HG02571 (cell line): ENCODE results near the gene ARHGAP42.
"Not testable (repeated sequence)": the region's sequence is repeated elsewhere in the genome, so short reads cannot be mapped to it uniquely, and the experiment has no call there.

Experiments used
- ATAC-seq: cut with Tn5 transposase; IDR thresholded peaks from one replicate; pipeline ENCODE4 v1.9.1; 2021; ENCODE audit warnings: mild to moderate bottlenecking, moderate library complexity; ENCODE audit not compliant: unreplicated experiment

ARHGAP42 gene

DNA sequence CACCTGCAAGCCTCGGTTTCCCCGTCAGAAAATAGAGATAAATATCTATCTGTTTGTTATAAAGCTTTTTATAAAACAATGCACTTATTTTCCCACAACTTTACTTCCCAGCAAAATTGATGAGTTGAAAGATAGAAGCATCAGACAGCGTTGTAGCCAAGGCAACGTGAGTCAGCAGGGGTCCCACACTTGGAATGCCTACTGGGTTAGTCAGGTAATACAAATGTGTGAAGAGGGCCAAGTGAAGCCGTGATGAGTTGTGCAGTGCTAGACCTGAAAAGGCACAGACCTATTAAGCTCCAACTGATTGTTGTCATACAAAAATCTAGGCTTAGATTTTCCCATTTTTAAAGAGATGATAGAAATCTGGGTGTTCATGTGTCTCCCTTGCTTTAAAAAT is 323.8 kb downstream of the ARHGAP42 start:
- ATAC-seq: no peak

DNA sequence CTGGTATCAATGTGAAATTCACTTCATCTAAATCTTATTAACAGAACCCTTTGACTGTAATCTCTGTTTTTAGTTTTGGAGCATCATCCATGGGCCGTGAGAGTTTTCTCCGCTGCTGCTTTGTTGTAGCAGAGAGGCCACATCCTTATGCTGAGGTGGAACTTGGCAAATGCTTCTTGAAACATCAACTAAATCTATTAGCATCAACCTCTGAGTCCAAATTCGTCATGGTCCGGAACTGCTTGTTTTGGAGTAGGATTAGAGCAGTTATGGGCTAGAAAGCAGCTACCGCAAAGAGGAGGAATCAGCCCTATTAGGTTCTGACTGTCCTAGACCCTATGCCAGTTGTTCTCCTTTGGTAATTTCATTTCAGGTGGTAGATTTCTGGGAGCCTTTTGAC is 324.8 kb downstream of the ARHGAP42 start:
- no peak for ATAC-seq

DNA sequence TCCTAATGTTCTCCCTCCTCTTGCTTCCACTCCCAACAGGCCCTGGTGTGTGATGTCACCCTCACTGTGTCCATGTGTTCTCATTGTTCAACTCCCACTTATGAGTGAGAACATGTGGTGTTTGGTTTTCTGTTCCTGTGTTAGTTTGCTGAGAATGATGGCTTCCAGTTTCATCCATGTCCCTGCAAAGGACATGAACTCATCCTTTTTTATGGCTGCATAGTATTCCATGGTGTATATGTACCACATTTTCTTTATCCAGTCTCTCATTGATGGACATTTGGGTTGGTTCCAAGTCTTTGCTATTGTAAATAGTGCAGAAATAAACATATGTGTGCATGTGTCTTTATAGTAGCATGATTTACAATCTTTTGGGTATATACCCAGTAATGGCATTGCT is 326.6 kb downstream of the ARHGAP42 start:
- not testable (repeated sequence) for ATAC-seq

DNA sequence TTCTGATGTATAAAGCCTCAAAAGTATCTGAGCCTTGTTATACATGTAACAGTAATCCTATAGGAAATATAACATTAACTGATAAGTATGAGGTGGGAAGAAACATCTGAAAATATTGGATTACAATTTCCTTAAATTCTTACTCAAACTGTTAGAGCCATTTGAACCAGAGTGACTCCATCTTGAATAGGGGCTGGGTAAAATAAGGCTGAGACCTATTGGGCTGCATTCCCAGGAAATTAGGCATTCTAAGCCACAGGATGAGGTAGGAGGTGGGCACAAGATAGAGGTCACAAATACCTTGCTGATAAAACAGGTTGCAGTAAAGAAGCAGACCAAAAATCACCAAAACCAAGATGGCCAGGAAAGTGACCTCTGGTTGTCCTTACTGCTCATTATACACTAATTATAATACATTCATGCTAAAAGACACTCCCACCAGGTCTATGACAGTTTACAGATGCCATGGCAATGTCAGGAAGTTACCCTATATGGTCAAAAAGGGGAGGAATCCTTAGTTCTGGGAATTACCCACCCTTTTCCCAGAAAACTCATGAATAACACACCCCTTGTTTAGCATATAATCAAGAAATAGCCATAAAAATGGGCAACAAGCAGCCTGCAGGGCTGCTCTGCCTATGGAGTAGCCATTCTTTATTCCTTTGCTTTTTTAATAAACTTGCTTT is 327.7 kb downstream of the ARHGAP42 start:
- ATAC-seq: no peak

DNA sequence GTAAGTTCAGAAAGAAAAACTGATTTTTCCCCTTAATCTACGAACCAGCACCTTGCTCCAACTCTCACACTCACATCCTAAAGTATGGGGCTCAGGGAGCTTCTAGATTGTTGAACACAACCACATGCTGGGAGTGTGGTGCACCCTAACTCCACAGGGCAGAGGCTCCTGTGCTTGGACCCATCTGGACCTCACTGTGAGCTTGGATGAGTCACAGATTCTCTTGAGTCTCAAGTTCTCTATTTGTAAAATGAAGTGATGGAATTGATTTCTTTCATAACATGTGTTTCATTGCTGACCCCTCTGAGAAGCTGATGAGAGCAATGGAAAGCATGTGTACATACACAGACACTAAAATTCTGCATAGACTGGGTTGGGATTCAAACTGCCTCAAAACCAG is 332.8 kb downstream of the ARHGAP42 start:
- ATAC-seq: no peak

DNA sequence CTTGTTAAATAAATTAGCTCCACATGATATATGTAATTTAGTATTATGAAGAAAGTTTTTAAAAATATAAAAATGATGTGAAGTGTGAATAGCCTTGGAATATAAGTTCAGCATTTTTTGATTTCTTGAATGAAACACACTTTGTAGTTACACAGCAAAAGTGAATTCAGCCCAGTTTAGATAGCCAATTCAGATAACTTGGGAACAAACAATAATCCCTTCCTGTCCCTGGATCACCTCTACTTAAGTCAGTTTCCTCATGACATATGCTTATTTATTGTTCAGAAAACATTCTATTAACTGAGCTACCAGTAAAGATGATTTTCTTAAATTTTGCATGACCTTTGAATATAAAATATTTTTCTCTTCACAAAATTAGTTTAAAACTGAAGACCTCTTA is 335.2 kb downstream of the ARHGAP42 start:
- no peak for ATAC-seq

DNA sequence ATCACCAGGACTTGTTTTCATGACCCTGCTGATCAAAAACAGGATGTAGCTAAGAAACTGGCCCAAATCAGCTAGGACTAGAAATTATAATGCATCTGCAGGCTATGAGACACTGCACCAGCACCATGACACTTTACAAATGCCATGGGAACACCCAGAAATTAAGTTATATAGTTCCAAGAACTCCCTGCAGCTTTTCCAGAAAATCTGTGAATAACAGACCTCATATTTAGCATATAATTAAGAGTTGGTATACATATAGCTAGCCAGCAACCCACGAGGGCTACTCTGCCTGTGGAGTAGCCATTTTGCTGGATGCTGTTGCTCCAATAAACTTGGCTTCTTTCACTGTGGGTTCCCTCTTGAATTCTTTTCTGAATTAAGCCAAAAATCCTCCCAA is 341.6 kb downstream of the ARHGAP42 start:
- ATAC-seq: no peak

DNA sequence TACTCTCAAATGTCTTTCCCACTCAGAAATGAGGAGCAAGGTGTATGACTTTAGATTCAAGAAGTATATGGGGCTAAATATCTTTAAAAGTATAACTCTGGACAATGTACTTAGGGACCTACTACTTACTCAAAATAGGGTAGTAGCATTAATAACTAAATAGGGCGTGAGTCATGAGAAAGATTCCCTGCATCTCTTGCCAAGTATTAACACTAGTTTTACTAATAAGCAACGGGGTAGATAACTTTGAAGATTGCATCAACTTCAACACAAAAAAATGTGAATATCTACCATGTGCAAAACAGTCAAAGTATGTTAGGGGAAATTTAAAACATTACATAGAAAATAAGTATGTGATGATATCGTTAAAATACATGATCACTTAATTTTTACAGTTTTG is 342.9 kb downstream of the ARHGAP42 start:
- no peak for ATAC-seq

DNA sequence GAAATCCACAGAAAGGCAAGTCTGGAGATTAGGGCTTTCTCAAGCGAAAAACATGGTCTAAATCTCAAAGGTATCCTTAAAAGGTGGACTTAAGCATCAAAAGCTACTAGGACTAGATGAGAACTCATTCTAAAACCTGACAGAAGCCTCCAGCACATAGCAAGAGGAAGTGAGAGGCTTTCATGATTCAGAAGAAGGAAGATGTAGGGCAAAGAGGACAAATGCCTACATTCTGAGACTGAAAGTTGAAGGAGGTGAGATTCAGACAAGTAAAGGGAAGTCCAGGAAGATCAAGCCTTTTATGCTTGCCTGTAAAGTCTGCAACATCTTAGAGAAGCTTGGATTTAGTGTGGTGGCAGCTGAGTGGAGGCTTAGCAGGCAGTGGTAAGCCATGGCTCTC is 343.6 kb downstream of the ARHGAP42 start:
- ATAC-seq: no peak

DNA sequence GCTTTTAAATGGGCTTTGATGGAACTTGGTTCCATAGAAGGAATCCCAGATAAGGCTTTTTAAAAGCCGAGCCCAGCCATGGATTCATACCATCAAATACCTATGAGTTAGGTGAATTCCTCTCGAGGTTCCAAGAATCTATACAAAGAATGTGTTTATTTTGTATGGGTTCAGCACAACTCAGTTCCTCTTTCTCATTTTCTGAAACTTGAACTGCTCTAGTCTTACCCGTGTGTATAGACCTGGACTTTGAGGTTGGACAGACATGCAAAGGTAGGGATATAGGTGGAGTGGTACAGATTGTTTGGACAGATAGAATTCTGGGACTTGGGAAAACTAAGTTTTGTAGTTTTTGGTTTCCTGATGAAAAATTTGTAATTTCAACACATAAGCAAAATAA is 344.6 kb downstream of the ARHGAP42 start:
- no peak for ATAC-seq

DNA sequence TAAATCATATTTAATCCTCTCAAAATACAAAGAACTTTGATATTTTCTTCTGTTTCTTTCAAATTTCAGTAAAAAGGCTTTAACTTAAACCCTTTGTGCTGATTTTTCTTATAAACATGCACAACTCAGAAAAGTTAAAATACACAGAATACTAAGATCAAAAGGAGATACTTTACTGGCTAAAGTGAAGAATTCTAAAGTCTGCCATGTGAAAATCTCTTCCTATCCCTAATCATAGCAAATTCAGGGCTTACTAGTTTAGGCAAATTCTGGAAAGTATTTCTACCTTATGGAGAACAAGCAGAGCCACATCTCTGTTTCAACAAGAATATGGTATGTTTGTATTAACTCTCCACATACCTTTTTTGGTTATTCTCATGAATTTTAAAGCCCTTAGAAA is 345.9 kb downstream of the ARHGAP42 start:
- ATAC-seq: no peak

DNA sequence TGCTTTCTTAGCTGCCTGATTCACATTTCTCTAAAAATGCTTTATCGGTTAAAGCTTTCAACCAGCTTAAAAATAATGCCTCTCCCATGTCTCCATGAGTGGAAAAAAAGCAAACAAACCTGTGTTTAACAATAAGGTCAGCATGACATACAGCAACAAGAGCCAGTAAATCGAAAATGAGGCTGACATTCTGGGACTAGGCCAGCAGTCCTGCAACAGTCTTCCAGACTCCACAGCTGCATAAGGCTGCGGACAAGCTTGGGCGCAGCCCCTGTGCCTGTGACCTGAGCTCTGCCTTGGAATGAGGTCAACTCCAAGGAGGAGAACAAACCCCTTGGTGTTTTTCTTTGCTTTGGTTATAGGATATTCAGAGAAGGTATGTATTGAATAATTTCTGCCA is 347.0 kb downstream of the ARHGAP42 start:
- no peak for ATAC-seq

DNA sequence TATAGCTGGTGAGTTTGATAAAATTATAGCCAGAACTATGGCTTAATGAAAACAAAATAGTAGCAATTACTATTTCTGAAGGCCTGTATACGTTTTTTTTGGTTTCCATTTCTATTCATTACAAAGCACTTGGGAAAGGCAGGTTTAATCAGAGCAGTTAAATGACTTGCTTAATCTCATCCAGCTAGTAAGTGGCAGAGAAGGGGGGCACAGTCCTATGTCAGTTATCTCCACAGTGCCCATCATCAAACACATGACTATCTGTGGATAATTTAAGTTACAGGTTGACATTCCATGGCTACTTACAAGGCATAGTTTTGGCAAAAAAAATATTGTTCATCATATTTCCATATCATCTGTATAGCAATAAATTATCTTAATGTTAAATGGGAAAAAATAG is 348.8 kb downstream of the ARHGAP42 start:
- ATAC-seq: no peak
